Central memory CD8-positive, alpha-beta T cell (primary cell): ENCODE data around the gene TTLL8.

Experiments
- ATAC-seq: fragments of 150-1000 bp; cut with Tn5 transposase; replicated peaks from 2 replicates; pipeline ENCODE4 v1.10.0; 2022; ENCODE audit warnings: mild to moderate bottlenecking, moderate FRiP score, moderate number of reproducible peaks; ENCODE audit not compliant: poor library complexity, severe bottlenecking; ENCODE audit errors: extremely low read depth
- DNase-seq, 2 donors: peaks; one replicate each; pipeline ENCODE4 v3.0.0; 2021; ENCODE audit warnings: low spot score in 2 of 2
- H3K27ac Mint-ChIP-seq: one replicate; pipeline ENCODE4 v1.8.0; 2022; ENCODE audit warnings: low read depth, mild to moderate bottlenecking, moderate library complexity, mixed read lengths
- H3K27me3 Mint-ChIP-seq: one replicate; pipeline ENCODE4 v1.8.0; 2022; ENCODE audit warnings: mixed read lengths
- H3K36me3 Mint-ChIP-seq: one replicate; pipeline ENCODE4 v1.8.0; 2022; ENCODE audit warnings: mild to moderate bottlenecking, moderate library complexity, mixed read lengths; ENCODE audit not compliant: insufficient read depth
- H3K4me1 Mint-ChIP-seq: one replicate; pipeline ENCODE4 v1.8.0; 2022; ENCODE audit warnings: mixed read lengths
- H3K4me3 Mint-ChIP-seq: one replicate; pipeline ENCODE4 v1.8.0; 2022; ENCODE audit warnings: mild to moderate bottlenecking, moderate library complexity, mixed read lengths
- H3K9me3 Mint-ChIP-seq: one replicate; pipeline ENCODE4 v1.8.0; 2022; ENCODE audit warnings: mixed read lengths

The TTLL8 gene

GRCh38 chr22:50015451-50016307, 42.4 kb downstream of the TTLL8 start:
- H3K36me3 Mint-ChIP-seq, result peaks cover 1% of the 10 kb centered on the region
- H3K4me1 Mint-ChIP-seq, result peaks cover 35% of the 10 kb centered on the region
- no peaks in the 10 kb centered on the region for H3K9me3 Mint-ChIP-seq
- peak overlapping the region; percentile 34 for H3K4me3 Mint-ChIP-seq
- no peak for DNase-seq
- no peak for ATAC-seq
- H3K27ac Mint-ChIP-seq, result no peak overlapping the region
- H3K27me3 Mint-ChIP-seq, result peaks cover 13% of the 10 kb centered on the region

GRCh38 chr22:50014655-50015401, 43.3 kb downstream of the TTLL8 start:
- H3K36me3 Mint-ChIP-seq, result peaks cover 1% of the 10 kb centered on the region
- H3K27ac Mint-ChIP-seq, result no peak overlapping the region
- ATAC-seq, result no peak
- no peak overlapping the region for H3K4me3 Mint-ChIP-seq
- peaks cover 35% of the 10 kb centered on the region for H3K4me1 Mint-ChIP-seq
- H3K27me3 Mint-ChIP-seq, result peaks cover 13% of the 10 kb centered on the region
- no peak for DNase-seq
- H3K9me3 Mint-ChIP-seq, result no peaks in the 10 kb centered on the region

GRCh38 chr22:50014053-50014501, 44.0 kb downstream of the TTLL8 start:
- peaks cover 1% of the 10 kb centered on the region for H3K36me3 Mint-ChIP-seq
- H3K4me1 Mint-ChIP-seq, result peaks cover 32% of the 10 kb centered on the region
- DNase-seq (no peak), ATAC-seq (no peak)
- no peaks in the 10 kb centered on the region for H3K9me3 Mint-ChIP-seq
- no peak overlapping the region for H3K27ac Mint-ChIP-seq
- H3K4me3 Mint-ChIP-seq, result peak overlapping the region; percentile 43
- H3K27me3 Mint-ChIP-seq, result peaks cover 13% of the 10 kb centered on the region

GRCh38 chr22:50012211-50013181, 45.6 kb downstream of the TTLL8 start, which contains the start of gene IL17REL:
Gene IL17REL (minus strand): TSS chr22:50012765. CDS start chr22:50012646, 119 bp downstream.
- Mint-ChIP-seq H3K4me3 (peak within 1 kb of the TSS; percentile 64), H3K36me3 (no peaks in the 10 kb centered on the region), H3K27ac (peak within 1 kb of the TSS; percentile 90), H3K27me3 (peaks cover 13% of the 10 kb centered on the region), H3K4me1 (peaks cover 16% of the 10 kb centered on the region), H3K9me3 (no peaks in the 10 kb centered on the region)
- no peak for DNase-seq
- no peak for ATAC-seq

GRCh38 chr22:50011447-50012210, 46.5 kb downstream of the TTLL8 start:
- Mint-ChIP-seq H3K27ac (peak overlapping the region; percentile 90), H3K4me1 (peaks cover 11% of the 10 kb centered on the region), H3K4me3 (peak overlapping the region; percentile 64), H3K36me3 (no peaks in the 10 kb centered on the region), H3K9me3 (no peaks in the 10 kb centered on the region), H3K27me3 (peaks cover 13% of the 10 kb centered on the region)
- DNase-seq (no peak), ATAC-seq (no peak)

GRCh38 chr22:50010676-50011446, 47.2 kb downstream of the TTLL8 start:
- H3K27ac Mint-ChIP-seq, result peak overlapping the region; percentile 90

GRCh38 chr22:50009765-50010675, 48.1 kb downstream of the TTLL8 start:
- no peak for DNase-seq
- H3K27me3 Mint-ChIP-seq, result peaks cover 13% of the 10 kb centered on the region
- peaks cover 11% of the 10 kb centered on the region for H3K4me1 Mint-ChIP-seq
- no peaks in the 10 kb centered on the region for H3K9me3 Mint-ChIP-seq
- no peaks in the 10 kb centered on the region for H3K36me3 Mint-ChIP-seq
- peak overlapping the region; percentile 13 for H3K4me3 Mint-ChIP-seq
- H3K27ac Mint-ChIP-seq, result no peak overlapping the region
- ATAC-seq, result no peak

More at GRCh38 chr22:50010676-50011446, 47.2 kb downstream of the TTLL8 start:
- Mint-ChIP-seq H3K9me3 (no peaks in the 10 kb centered on the region), H3K4me1 (peaks cover 11% of the 10 kb centered on the region), H3K36me3 (no peaks in the 10 kb centered on the region), H3K4me3 (peak overlapping the region; percentile 64), H3K27me3 (peaks cover 13% of the 10 kb centered on the region)
- DNase-seq, result peak in 1 of 2 donors; percentile 58
- peak; percentile 92 for ATAC-seq

GRCh38 chr22:50009251-50009650, 48.8 kb downstream of the TTLL8 start:
- peak overlapping the region; percentile 20 for H3K4me3 Mint-ChIP-seq
- DNase-seq, result no peak
- H3K27ac Mint-ChIP-seq, result no peak overlapping the region
- no peaks in the 10 kb centered on the region for H3K9me3 Mint-ChIP-seq
- H3K4me1 Mint-ChIP-seq, result peaks cover 11% of the 10 kb centered on the region
- H3K36me3 Mint-ChIP-seq, result no peaks in the 10 kb centered on the region
- peaks cover 13% of the 10 kb centered on the region for H3K27me3 Mint-ChIP-seq
- ATAC-seq, result no peak

GRCh38 chr22:50008151-50009040, 49.7 kb downstream of the TTLL8 start:
- Mint-ChIP-seq H3K36me3 (no peaks in the 10 kb centered on the region), H3K4me3 (peak overlapping the region; percentile 25), H3K27me3 (peaks cover 13% of the 10 kb centered on the region), H3K9me3 (no peaks in the 10 kb centered on the region), H3K4me1 (peaks cover 11% of the 10 kb centered on the region), H3K27ac (no peak overlapping the region)
- DNase-seq (no peak), ATAC-seq (no peak)
